Endodermal cell (in vitro differentiated cells): ENCODE measurements around the gene ADH4. TPM values are rescaled to one million over a fixed set of nuclear protein-coding genes. Genes with fewer than 3 reads are reported as not detected.

Experiments used
- DNase-seq: peaks from one replicate; pipeline ENCODE4 v3.0.0-alpha.2; 2017
- H3K27ac ChIP-seq: 2 replicates; pipeline ENCODE4 v1.5.1; 2013; ENCODE audit warnings: mild to moderate bottlenecking, low read depth, low read length, moderate library complexity
- H3K27me3 ChIP-seq: 2 replicates; pipeline ENCODE4 v1.6.1; 2013; ENCODE audit warnings: mild to moderate bottlenecking, low read length, moderate library complexity; ENCODE audit not compliant: insufficient read depth, control insufficient read depth, poor library complexity, severe bottlenecking
- H3K36me3 ChIP-seq: 2 replicates; pipeline ENCODE4 v1.7.0; 2013; ENCODE audit warnings: mild to moderate bottlenecking, low read length, moderate library complexity; ENCODE audit not compliant: control insufficient read depth, insufficient read depth
- H3K4me1 ChIP-seq: one replicate; pipeline ENCODE4 v1.7.0; 2013; ENCODE audit warnings: low read length; ENCODE audit not compliant: control insufficient read depth, insufficient read depth
- H3K4me3 ChIP-seq: 2 replicates; pipeline ENCODE4 v1.5.1; 2013; ENCODE audit warnings: mild to moderate bottlenecking, low read length, moderate library complexity
- H3K9ac ChIP-seq: 2 replicates; pipeline ENCODE4 v1.6.1; 2013; ENCODE audit warnings: mild to moderate bottlenecking, low read length, moderate library complexity; ENCODE audit not compliant: poor library complexity, severe bottlenecking; ENCODE audit errors: extremely low read depth
- H3K9me3 ChIP-seq: 2 replicates; pipeline ENCODE4 v1.6.1; 2013; ENCODE audit warnings: mild to moderate bottlenecking, low read length, moderate library complexity; ENCODE audit not compliant: control insufficient read depth
- H3K27ac Mint-ChIP-seq: 2 replicates; pipeline ENCODE4 v1.8.0; 2020; ENCODE audit warnings: mixed read lengths
- H3K27me3 Mint-ChIP-seq: 2 replicates; pipeline ENCODE4 v1.8.0; 2021; ENCODE audit warnings: mild to moderate bottlenecking, mixed read lengths; ENCODE audit not compliant: insufficient read depth
- H3K36me3 Mint-ChIP-seq: 2 replicates; pipeline ENCODE4 v1.8.0; 2020; ENCODE audit warnings: low read depth, mixed read lengths
- H3K4me1 Mint-ChIP-seq: 2 replicates; pipeline ENCODE4 v1.8.0; 2020; ENCODE audit warnings: mixed read lengths
- H3K4me3 Mint-ChIP-seq: 2 replicates; pipeline ENCODE4 v1.8.0; 2020; ENCODE audit warnings: mild to moderate bottlenecking, moderate library complexity, mixed read lengths
- H3K9me3 Mint-ChIP-seq: 2 replicates; pipeline ENCODE4 v1.8.0; 2020; ENCODE audit warnings: mild to moderate bottlenecking, mixed read lengths
- CTCF ChIP-seq: fragments of 200-600 bp; sonication (generic); conservative IDR thresholded peaks from 2 replicates; pipeline ENCODE4 v1.5.0; 2021; ENCODE audit warnings: antibody characterized with exemption, mild to moderate bottlenecking
- WGBS, 2 experiments: methylation state at CpG; one replicate each; pipeline versions ENCODE4 v1.1.5 to v1.1.7; 2013; ENCODE audit warnings: missing lambda C conversion rate in 2 of 2, mixed read lengths in 1 of 2; ENCODE audit not compliant: insufficient coverage in 1 of 2, insufficient read length in 1 of 2; 5-methylcytosine and 5-hydroxymethylcytosine counted together
- total RNA-seq, 2 donors: library from RNA; stranded (reverse); fragmentation: NEBNext Ultra II Directional in 1 of 2; extraction: Animal tissue kit (Norgen Biotek cat#: 25700) in 1 of 2; gene quantifications; 2 replicates in 1 of 2; 3 replicates in 1 of 2; pipeline ENCODE4 v1.2.1, GENCODE V29; 2021

Gene ADH4
- total RNA-seq, 2 donors from 2014 or later: not detected

GRCh38 chr4:99104153-99104552, 39.9 kb downstream of the ADH4 start:
- Histone ChIP-seq H3K4me1 (no peaks in the 10 kb centered on the region), H3K27ac (no peak overlapping the region), H3K27me3 (no peaks in the 10 kb centered on the region), H3K4me3 (no peak overlapping the region), H3K9me3 (peaks cover 13% of the 10 kb centered on the region), H3K9ac (no peak overlapping the region), H3K36me3 (no peaks in the 10 kb centered on the region)
- peaks cover 15% of the 10 kb centered on the region for H3K9me3 Mint-ChIP-seq
- H3K27me3 Mint-ChIP-seq: no peaks in the 10 kb centered on the region
- WGBS, 2 experiments: 88% methylated on average over 1 of the region's 1 CpG; no CpG with 5 or more reads in 1 of the 2 experiments
- no peak overlapping the region for H3K4me3 Mint-ChIP-seq
- H3K36me3 Mint-ChIP-seq: peaks cover 15% of the 10 kb centered on the region
- peaks cover 3% of the 10 kb centered on the region for H3K4me1 Mint-ChIP-seq
- no peak for TF ChIP-seq CTCF
- H3K27ac Mint-ChIP-seq: no peak overlapping the region
- DNase-seq: no peak

GRCh38 chr4:99103166-99103565, 40.9 kb downstream of the ADH4 start:
- no peaks in the 10 kb centered on the region for H3K27me3 Mint-ChIP-seq
- H3K4me3 Mint-ChIP-seq: no peak overlapping the region
- DNase-seq: no peak
- Histone ChIP-seq H3K9me3 (peaks cover 13% of the 10 kb centered on the region), H3K4me1 (no peaks in the 10 kb centered on the region), H3K36me3 (no peaks in the 10 kb centered on the region), H3K9ac (no peak overlapping the region), H3K4me3 (no peak overlapping the region), H3K27ac (no peak overlapping the region), H3K27me3 (no peaks in the 10 kb centered on the region)
- H3K9me3 Mint-ChIP-seq: peaks cover 17% of the 10 kb centered on the region
- H3K36me3 Mint-ChIP-seq: peaks cover 15% of the 10 kb centered on the region
- no peak for TF ChIP-seq CTCF
- no peak overlapping the region for H3K27ac Mint-ChIP-seq
- H3K4me1 Mint-ChIP-seq: no peaks in the 10 kb centered on the region

GRCh38 chr4:99102634-99103033, 41.5 kb downstream of the ADH4 start:
- H3K27ac Mint-ChIP-seq: no peak overlapping the region
- peaks cover 17% of the 10 kb centered on the region for H3K9me3 Mint-ChIP-seq
- H3K4me1 Mint-ChIP-seq: no peaks in the 10 kb centered on the region
- no peaks in the 10 kb centered on the region for H3K4me1 ChIP-seq
- no peak overlapping the region for H3K4me3 Mint-ChIP-seq
- TF ChIP-seq CTCF: no peak
- no peak overlapping the region for H3K9ac ChIP-seq
- H3K27ac ChIP-seq: no peak overlapping the region
- H3K27me3 Mint-ChIP-seq: no peaks in the 10 kb centered on the region
- H3K27me3 ChIP-seq: no peaks in the 10 kb centered on the region
- no peak for DNase-seq
- no peak overlapping the region for H3K4me3 ChIP-seq
- WGBS, 2 experiments: 78 to 95% methylated on average over 1 to 2 of the region's 2 CpGs
- H3K36me3 Mint-ChIP-seq: peaks cover 15% of the 10 kb centered on the region
- H3K9me3 ChIP-seq: peaks cover 13% of the 10 kb centered on the region
- H3K36me3 ChIP-seq: no peaks in the 10 kb centered on the region
